GM19099 (cell line): ENCODE results near the gene PLAU.

ENCODE experiments used
- POLR2A ChIP-seq: IDR thresholded peaks from 3 replicates; pipeline ENCODE4 v1.6.1; 2011; ENCODE audit warnings: low read depth; ENCODE audit not compliant: insufficient read length; ENCODE audit errors: extremely low read depth

The PLAU gene

DNA sequence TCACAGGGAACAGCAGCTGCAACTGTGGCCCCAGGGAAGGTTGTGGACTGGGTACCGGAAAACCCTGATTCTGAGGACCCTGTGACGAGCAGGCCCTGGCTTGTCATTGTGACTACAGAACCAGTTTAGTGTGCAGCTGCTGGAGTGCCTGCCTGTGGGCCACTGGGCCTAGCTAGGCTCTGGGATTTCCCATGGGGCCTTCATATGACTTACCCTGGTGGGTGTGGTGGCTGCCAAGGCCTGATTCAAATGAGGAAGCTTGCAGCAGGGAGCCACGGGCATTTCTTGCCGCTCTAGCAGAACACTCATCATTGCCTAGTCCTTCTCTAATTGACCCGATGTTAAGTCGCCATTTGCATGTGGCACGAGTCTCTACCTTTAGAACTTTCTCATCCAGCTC is 21.9 kb upstream of the PLAU start:
- no peak for TF ChIP-seq POLR2A

DNA sequence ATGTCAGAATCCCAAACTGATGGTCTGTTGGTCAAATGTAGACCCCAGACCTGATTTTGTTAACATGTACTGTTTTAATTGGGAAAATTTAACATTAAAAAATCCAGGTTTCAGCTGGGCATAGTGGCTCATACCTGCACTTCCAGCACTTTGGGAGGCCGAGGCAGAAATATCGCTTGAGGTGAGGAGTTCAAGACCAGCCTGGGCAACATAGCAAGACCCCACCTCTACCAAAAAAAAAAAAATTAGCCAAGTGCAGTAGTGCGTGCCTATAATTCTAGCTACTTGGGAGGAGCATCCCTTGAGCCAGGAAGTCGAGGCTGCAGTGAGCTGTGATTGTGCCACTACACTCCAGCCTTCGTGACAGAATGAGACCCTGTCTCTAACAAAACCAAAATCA is 20.7 kb upstream of the PLAU start:
- no peak for TF ChIP-seq POLR2A

DNA sequence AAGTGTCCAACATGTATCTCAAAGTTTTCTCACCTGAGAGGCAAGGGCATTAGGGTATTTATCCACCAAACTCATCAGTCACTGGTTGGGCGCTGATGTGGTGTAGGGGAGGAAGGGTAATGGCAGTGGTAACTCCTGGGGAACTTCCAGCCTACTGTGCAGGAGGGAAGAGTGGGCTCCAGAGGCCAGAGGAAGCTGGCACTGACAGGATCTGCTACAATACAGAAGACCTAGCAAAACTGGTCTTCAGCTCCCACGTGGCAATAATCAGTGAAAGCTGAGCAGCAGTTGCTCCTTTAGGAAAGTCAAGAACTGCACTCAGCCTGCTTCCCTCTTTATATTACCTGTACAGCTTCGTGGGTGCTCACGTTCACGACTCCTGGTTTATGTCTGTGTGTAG is 19.4 kb upstream of the PLAU start:
- TF ChIP-seq POLR2A: no peak

DNA sequence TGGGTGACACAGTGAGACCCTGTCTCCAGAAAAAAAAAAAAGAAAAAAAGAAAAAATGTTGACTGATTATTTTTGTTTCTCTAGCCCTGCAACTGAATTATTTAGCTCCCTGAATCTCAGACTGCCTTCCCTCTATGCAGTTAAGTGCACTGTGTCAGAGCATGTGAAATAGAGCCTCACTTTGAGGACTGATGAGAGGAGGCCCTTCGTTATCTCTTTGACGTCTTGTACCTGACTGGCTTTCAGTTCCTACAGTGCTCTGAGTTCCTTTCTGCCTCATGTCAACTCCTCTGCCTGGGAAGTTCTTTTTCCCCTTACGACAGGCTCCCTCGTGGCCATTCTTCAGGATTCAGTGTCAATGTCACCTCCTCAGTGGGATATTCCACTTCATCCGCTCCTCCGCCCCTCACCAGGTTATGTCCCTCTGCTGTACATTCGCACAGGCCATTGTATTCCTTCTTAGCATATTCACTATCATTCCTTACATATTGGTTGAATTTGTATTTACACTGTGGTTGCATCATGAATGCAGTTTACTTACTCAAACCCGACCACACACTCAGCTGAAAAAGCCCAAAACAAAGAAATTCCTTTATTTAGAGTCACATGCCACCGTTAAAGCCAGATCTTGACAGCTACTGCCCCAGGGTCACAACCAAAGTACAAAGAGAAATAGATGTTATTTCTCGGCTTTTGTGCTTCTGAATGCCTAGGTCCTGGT is 18.5 kb upstream of the PLAU start:
- TF ChIP-seq POLR2A: no peak

DNA sequence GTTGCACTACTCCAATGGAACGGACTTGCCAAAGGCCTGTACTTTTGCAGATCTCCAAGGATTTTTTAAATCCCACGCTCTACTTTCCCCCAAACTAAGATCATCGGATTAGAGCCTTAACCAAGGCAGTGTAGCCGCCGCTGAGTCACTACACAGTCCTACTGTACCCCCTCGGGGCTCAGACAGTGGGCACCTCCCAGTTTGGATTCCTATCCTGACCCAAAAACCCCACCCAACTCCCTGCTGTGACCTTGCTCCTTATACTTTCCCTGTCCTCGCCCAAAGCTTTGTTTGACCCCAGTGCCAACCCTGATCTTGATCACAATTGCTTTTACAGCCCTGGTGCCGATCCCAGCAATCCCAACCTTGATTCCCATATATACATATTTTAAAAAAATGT is 17.5 kb upstream of the PLAU start:
- no peak for TF ChIP-seq POLR2A

DNA sequence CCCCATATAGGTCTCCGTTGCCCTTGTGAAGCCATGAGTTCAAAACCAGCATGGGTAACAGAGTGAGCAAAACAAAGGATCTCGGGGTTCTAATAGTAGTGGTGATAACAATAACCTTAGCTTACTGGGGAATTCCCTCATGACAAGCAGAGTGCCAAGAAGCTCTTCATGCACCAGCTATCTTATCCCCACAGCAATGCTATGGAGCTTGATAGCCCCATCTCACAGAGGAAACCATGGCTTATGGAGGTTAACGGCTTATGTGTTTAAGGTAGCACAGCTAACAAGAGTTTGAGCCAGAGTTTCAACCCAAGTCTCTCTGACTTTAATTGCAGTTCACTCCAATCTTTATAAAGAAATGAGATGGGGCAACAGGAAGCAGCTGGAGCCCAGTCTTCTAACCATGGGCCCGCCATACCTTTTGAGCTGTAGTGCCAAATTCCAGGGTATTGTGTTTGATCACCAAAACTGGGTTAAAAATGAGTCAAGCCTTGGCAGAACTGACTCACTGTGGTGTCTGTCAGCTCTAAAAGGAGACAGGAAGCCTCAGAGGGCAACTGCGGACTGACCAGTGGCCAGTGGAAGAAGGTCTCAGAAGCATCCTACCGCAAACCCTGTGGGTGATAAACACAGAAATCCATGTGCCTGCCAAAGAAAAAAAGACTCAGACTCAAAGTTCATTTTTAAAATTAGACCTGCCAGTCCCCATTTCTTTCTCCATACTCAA is 16.5 kb upstream of the PLAU start:
- no peak for TF ChIP-seq POLR2A

DNA sequence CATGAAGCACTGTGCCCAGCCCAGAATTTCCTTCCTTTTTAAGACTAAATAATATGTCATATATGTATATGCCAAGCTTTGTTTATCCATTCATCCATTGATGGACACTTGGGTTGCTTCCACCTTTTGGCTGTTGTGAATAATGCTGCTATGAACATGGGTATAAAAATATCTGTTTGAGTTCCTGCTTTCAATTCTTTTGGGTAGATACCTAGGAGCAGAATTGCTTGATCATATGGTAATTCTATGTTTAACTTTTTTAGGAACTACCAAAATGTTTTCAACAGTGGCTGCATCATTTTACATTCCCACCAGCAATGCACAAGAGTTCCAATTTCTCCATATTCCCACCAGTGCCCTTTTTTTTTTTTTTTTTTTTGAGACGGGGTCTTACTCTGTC is 13.2 kb upstream of the PLAU start:
- TF ChIP-seq POLR2A: no peak

DNA sequence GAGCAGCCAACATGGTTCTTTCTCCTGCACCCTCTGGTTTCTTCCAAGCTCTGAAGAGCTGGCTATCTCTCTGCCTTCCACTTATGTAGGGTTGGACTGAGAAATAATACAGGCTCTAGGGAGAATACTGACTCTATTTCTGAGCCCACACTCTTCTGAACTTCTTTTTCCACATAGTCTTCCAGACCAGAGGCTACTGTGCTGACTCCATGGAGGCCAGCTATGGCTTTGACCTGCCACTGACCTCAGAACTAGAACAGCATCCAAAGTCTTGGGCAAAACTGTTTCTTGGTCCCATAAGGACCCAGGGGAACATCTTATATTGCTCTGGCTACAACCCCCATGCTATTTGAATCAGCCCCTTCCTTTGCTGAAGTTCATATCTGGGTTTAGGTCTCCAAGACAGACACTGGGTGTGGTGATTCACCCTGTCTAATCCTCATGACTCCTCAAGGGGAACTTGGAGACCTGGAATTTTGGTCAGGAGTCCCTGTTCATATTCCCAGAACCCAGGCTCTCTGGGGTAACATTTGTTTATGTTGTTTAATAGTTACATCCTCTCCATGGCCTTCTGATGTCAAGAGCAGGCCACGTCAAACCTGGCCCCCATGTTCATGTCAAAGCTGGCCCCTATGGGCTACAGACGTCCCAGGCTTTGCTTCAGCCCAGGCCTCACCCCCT is 12.1 kb upstream of the PLAU start:
- TF ChIP-seq POLR2A: no peak

DNA sequence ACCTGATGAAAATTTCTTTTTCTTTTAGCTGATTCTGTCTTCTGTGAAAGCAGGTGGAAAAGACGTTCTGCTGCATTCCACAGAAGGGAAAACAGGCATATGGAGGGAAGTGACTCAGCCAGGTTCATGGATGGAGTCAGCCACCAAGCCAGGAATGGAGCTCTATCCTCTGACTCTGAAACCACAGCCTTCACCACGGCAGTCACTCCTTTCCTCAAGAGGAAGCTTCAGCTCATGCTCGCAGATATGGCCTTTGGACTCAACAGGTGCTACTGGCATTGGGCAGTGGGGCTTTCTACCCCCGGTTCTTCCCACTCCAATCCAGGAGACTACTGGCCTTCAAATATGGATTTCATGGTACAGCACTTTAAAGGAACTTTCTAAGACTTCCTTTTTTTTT is 11.5 kb upstream of the PLAU start:
- no peak for TF ChIP-seq POLR2A

DNA sequence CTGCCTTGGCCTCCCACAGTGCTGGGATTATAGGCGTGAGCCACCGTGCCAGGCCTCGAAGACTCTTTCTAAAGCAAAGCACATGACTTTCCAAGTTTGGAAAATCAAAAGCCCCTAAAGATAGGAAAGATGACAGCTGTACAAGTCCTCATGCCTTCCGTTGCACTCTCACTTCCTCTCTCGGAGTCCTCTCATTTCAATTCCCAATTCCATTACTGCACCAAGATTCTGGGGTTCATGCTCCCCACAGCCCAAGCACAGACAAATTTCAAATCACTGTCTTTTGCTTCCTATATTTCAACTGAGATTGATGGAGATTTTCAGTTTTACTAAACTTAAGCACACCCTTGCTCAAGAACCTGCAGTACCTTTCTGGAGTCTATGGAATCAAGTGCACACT is 10.9 kb upstream of the PLAU start:
- no peak for TF ChIP-seq POLR2A

DNA sequence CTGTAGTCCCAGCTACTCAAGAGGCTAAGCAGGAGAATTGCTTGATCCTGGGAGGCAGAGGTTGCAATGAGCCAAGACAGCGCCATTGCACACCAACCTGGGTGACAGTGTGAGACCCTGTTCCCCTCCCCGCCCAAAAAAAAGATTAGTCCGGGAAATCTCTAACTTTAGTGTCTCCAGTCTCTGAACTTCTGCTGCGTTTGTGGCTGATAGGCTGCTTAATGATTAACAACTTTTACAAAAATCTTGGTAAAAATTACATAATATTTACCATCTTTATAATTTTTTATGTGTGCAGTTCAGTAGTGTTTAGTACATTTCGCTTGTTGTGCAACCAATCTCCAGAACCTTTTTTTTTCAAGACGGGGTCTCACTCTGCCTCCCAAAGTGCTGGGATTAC is 9.7 kb upstream of the PLAU start:
- no peak for TF ChIP-seq POLR2A

DNA sequence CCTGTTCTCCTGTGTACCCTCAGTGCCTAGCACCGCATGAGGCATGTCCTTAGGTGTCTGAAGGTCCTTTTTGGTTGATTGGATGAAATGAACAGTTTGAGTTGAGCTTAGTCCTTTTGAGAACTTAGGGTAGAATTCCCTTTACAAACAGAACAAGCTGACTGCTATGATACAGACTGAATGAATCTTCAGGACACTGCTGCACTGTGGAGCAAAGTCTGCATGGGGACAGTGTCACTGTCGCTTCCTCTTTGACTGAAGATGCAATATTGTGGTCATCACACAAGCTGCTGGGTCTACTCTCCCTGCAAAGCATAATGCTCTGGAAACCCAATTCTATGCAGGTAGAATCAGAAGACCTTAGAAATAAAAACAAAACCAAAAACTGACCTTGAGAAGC is 8.6 kb upstream of the PLAU start:
- no peak for TF ChIP-seq POLR2A

DNA sequence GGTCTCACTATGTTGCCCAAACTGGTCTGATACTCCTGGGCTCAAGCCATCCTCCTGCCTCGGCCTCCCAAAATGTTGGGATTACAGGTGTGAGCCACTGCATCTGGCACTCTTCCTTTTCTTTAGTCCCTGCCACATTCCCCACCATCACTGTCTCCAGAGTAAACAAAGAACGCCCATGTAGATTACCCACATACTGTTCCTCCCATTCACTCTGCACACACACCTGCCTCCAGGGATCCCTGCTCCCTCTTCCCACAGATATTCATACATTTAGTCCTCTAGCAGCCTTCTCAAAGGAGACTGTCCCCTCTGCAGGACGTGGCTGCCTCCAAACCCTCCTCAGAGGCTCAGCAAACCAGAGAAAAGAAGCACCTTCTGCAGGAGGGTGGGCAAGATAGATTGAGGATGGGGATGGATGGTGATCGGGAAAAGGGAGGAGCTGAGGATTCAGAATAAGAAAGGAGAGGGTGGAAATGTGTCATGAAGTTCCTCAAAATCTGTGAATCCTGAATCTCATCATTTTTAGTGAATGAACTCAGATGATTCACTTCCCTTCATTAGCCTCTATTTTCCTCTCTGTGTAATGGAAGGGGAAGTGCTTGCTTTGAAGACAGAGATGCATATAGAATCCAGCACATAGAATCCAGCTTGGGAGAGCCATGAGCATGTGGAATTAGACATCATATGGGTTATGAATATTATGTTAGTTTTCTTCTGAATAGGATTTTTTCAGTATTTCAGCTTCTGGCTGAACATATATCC is 5.5 kb upstream of the PLAU start:
- no peak for TF ChIP-seq POLR2A

DNA sequence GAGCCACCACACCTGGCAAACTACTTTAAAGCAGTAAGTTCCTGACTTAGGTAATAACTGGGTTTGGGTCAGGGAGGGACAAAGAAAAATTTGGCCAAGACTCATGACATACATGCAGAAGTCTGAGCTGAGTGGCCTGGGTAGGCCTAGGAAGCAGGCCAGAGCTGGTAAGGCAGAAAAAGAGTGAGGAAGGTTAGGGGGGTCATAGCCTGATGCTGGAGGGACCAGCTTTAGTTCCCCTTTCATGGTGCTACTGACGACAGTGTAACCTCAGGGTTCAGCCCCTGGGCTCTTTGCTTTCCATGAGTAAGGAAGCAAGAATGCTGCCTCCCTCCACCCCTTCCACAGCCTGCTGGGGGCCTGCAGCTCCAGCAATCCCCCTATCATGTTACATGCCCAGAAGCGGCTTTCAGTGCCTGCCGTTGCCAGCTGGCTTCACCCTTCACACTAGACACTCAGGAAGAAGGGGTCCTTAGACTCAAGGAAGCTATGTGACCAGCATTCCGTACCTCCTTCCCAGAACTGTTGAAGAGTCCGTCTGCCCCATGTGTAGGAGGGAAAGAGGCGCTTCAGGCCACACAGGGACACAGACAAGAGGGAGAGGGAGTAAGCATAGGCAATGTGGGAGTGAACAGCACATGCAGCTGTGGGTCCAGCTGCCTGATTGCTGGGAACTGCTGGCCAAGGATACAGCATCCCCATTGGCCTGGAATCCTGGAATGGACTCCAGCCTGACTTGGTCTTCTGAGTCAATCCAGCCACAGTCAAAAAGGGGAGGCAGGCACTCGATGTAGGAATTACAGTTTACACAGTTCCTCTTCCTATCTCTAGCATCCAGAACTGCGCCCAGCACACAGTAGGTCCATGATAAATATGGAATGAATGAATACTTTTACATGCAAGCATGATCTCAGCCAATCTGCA is 4.1 kb upstream of the PLAU start:
- no peak for TF ChIP-seq POLR2A
